ENCODE measurements around the gene CDH19. TPM values are rescaled to one million over a fixed set of nuclear protein-coding genes. Genes with fewer than 3 reads are reported as not detected.

Gene CDH19
- total RNA-seq, 1 experiment from 2014 or later = not detected

- no peak for DNase-seq (ENCODE audit: low read depth, low spot score)
- no peak overlapping the region for H3K9ac ChIP-seq (ENCODE audit: low read length)
- no peaks in the 10 kb centered on the region for H3K79me2 ChIP-seq (ENCODE audit: insufficient read depth, low read length)
- intact Hi-C loops (cut with micrococcal nuclease) = no loop called here
- TF ChIP-seq TCF7L2 (IDR thresholded peaks at IDR 0.05; ENCODE audit: borderline replicate concordance, extremely low read depth, insufficient read depth, insufficient read length) (no peak), POLR2AphosphoS5 (IDR thresholded peaks at IDR 0.05; ENCODE audit: low read depth, low read length) (no peak), CEBPB (IDR thresholded peaks at IDR 0.05; ENCODE audit: low read depth) (no peak), EZH2phosphoT487 (IDR thresholded peaks at IDR 0.05; ENCODE audit: borderline replicate concordance) (no peak), CBX3 (IDR thresholded peaks at IDR 0.05; ENCODE audit: low read depth) (no peak), ELF1 (IDR thresholded peaks at IDR 0.05; ENCODE audit: borderline replicate concordance, low read depth) (no peak), EGR1 (IDR thresholded peaks at IDR 0.05; ENCODE audit: low read depth) (no peak), CTCF (IDR thresholded peaks at IDR 0.05 in 2 of 3, conservative IDR thresholded peaks at IDR 0.05 in 1 of 3; ENCODE audit: borderline replicate concordance in 1 of 3, insufficient read depth in 1 of 3, low read depth in 2 of 3, low read length in 2 of 3) (no peak), SIN3A (IDR thresholded peaks at IDR 0.05; ENCODE audit: low read depth) (no peak), ZBTB33 (IDR thresholded peaks at IDR 0.05; ENCODE audit: extremely low read depth, insufficient replicate concordance, low read length) (no peak), SRF (IDR thresholded peaks at IDR 0.05; ENCODE audit: low read depth) (no peak), JUND (IDR thresholded peaks at IDR 0.05) (no peak), REST (IDR thresholded peaks at IDR 0.05; ENCODE audit: low read depth) (no peak), RAD21 (IDR thresholded peaks at IDR 0.05; ENCODE audit: low read depth) (no peak), FOSL1 (IDR thresholded peaks at IDR 0.05; ENCODE audit: low read depth) (no peak), ATF3 (IDR thresholded peaks at IDR 0.05) (no peak), ZFX (IDR thresholded peaks at IDR 0.05) (no peak), SP1 (IDR thresholded peaks at IDR 0.05; ENCODE audit: low read depth) (no peak), EZH2 (IDR thresholded peaks at IDR 0.05) (no peak)
- H3K4me1 ChIP-seq (ENCODE audit: control insufficient read depth in 1 of 2, insufficient read depth in 2 of 2, low read length in 2 of 2) = no peaks in the 10 kb centered on the region
- no peak overlapping the region for H3K27ac ChIP-seq (ENCODE audit: low read depth, low read length)
- H3K9me2 ChIP-seq (ENCODE audit: insufficient read depth) = no peaks in the 10 kb centered on the region
- no peak overlapping the region for H3K4me2 ChIP-seq (ENCODE audit: low read length)
- H3K4me3 ChIP-seq (replicated peaks in 1 of 2; ENCODE audit: low read depth in 1 of 2, low read length in 2 of 2) = no peak overlapping the region
- no peaks in the 10 kb centered on the region for H4K20me1 ChIP-seq (ENCODE audit: insufficient read depth)
- RAD21 ChIA-PET (ENCODE audit: low non-redundant PET in 1 of 2, low total read pairs in 2 of 2, uncharacterized antibody in 2 of 2, unreplicated experiment in 2 of 2) = no interaction called here
- ATAC-seq = no peak
- BruUV-seq (replicated peaks) = no TSS peak
- no peaks in the 10 kb centered on the region for H3K27me3 ChIP-seq (ENCODE audit: insufficient read depth, low read length)
- POLR2A ChIA-PET = no interaction called here
- CTCF ChIA-PET = no interaction called here
- peaks cover 12 to 21% of the 10 kb centered on the region in 2 experiments; a peak in 3 of 4 replicates for H3K9me3 ChIP-seq (ENCODE audit: control insufficient read depth in 1 of 2, insufficient read depth in 1 of 2, low read depth in 1 of 2, low read length in 2 of 2)
- no peak overlapping the region for H2AFZ ChIP-seq (ENCODE audit: low read depth, low read length, poor library complexity, severe bottlenecking)
- H3K36me3 ChIP-seq (ENCODE audit: control insufficient read depth in 1 of 2, insufficient read depth in 2 of 2, low read length in 2 of 2) = no peaks in the 10 kb centered on the region
These were observed 35.2 kb upstream of the CDH19 start for GRCh38 chr18:66638856-66639629.

Data from HCT116 (cell line).